ENCODE data around the gene PHLDB1.

Gene PHLDB1

DNA sequence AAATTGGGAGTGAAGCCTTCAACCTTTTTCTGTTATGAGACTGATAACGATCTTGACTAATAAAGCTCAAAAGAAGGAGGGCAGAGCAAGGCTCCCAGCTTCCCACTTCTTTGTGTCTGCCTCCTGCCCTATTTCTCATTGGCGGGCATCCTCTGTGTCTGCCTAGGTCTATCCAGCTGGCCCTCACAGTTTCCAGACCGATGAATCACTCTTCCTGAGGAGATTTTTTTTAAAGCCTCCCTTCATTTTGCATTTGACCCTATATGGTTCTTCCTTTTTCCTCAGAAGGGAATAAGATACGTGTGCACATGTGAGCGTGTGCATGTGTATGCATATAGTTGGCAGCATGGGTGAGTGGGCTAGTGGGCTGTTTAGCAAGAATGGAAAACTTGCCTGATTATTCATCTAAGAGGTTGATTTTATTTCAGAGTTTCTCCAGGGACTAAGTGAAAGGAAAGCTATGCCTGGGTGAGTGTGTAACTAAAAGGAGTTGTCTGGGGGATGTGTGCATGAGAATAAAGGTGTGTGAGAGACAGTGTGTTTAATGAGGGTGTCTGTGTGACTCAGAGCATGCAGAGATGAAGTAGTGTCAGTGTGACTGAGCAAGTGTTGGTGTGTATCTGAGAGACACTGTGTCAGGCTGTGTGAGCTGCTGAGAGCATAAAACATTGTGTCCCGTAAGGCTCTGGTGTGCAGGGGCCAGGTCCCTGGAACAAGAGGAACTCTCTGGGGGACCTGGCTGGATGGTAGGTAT, 12.2 kb downstream of the PHLDB1 start:
- intact Hi-C loops (cut with DNase I): no loop called here
- DNase-seq: peak in 16 of 42 donors; percentile 18 to 86 (median 58)

DNA sequence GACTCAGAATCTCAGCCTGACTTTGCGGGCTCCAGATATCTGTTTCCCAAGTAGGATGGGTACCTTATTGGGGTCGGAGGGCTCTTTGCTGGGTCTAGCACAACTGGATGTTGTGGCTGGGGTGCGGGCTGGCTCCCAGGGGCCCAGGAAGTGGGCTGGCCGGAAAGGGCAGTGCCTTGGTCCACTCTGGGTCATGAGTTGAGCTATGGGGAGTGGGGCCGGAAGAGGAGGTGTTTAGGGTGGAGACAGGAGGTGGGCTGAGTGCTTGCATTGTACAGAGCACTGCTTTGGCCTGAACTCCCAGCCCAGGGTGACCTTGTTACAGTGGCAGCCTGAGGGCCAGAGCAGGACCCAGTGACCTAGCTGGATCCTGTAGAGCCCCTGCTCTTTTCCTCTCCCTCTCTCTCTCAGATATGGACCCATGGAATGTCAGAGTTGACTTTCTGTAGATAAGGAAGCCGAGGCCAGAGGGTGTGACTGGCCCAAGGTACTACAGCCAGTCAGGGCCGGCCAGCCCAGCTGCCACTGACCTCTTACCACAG, 13.2 kb downstream of the PHLDB1 start:
- DNase-seq: peak in 3 of 42 donors; percentile 14 to 41 (median 17)
- intact Hi-C loops (cut with DNase I): no loop called here

DNA sequence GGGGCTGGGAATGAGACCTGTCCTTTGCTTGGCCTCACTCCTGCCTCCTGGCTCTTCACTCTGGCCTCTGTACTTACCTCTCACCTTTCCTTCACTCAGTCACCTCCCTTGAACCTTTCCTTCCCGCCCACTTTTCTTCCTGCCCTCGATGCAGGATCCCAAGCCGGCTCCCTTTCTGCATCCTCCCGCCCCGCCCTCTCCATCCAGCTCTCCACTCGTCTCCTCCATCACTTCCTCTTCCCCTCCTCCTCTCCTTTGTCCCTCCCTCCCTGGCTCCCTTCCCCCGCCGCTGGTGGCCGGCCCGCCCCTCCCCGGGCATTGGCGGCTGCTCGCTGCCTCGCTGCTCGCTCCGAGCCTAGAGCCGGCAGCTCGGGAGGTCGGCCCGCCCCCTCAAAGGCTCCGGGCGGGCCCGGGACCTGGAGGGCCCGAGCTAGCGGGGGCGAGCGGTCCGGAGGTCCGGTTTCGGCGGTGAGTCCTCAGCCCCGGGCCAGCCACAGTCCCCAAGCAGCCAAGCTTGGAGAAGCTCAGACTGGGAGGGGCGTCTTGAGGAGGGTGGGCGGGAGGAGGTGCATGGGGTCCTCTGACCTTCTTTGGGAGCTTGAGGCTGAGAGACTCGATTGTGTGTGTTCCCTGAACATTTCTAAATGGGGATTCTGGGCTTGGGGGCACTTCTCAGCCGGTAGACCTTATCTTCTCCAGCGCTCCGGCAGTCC, 13.8 kb downstream of the PHLDB1 start:
- intact Hi-C loops (cut with DNase I): no loop called here
- DNase-seq: peak; percentile 73 to 96 (median 88)

DNA sequence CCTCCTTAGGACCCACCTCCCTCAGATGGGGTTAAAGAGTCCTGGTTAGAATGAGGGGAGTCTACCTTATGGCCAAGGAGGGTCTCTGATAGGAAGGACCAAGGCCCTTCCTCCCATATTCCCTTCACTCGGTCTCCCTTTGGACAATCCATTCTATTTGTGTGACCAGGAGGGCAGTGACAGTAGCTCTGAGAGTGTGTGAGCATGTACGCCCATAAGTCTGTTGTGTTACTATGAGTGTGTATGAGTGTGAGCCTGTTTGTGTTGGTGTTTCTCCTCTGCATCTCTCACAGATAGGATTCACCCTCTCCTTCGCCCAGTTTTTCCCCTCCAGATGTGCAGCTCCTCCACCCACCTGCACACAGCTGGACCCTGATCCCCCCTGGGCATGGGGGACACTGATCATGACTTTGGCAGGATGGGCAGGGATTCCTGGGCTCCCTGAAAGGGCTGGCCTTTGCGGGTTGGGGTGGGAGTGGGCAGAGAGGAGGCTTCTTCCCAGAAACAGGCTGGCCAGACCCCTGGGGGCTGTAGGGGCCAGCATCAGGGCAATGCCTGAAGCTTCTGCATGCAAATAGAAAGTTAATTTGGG, 14.5 kb downstream of the PHLDB1 start:
- DNase-seq: peak in 2 of 42 donors; percentile 6 to 45
- intact Hi-C loops (cut with DNase I): no loop called here

DNA sequence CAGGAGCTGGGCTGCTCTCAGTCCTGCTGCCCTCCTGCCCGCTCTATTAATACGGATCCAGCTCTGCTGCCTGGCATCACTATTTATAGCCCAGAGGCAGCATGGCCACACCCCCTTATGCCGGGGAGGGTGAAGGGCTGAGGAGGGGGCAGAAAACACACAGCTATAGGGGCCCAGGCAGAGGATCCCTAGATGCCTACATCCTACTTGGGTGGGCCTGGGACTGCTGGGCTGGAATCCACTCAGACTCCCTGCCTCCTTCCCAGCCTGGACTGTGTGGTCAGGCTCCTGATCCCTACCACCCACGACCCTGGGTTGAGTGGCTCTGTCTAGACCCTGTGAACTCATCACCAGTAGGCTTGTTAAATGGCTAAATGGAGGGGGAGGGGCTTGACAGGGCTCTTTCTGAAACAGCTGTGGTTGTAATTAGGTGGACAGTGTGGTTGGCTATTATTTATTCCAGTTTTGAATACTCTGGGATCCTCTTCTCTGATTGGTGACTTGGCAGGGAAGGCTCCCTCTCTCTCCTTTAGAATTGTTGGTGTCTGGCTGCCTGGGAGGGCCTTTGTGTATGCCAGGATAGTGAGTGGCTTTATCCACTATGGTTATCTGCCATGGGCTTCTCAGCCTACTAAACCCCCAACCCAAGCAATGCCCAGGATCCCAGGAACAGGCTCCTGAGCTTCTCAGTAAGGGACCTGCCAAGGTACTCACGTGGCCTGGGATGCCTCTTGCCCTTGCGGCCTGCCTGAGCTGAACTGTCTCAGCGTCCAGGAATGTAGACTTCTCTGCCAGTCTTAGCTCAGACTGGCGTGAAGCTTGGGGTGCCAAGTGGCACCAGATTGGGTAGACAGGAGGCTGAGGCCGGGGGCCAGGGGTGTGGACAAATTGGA, 15.2 kb downstream of the PHLDB1 start:
- peak in 26 of 42 donors; percentile 38 to 82 (median 60) for DNase-seq
- intact Hi-C loops (cut with DNase I): no loop called here

DNA sequence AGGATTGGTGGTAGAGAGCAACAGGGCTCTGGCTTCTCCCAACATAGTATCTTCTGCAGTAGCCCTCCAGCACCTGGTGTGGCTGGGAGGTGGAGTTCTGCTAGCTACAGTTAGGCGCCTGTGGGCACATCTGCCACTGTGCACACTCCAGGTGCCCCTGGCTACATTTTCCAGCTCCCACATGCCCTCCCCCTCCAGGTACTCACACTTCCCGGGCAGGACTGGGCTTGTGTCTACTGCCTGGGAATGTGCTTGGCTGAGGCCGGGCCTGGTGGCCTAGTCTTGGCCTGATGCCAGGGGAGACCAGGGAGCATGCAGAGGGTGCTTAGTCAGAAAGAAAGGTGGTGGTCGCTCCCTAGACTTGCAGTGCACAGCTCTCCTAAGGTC, 15.8 kb downstream of the PHLDB1 start:
- intact Hi-C loops (cut with DNase I): no loop called here
- DNase-seq: peak in 1 of 42 donors; percentile 63

DNA sequence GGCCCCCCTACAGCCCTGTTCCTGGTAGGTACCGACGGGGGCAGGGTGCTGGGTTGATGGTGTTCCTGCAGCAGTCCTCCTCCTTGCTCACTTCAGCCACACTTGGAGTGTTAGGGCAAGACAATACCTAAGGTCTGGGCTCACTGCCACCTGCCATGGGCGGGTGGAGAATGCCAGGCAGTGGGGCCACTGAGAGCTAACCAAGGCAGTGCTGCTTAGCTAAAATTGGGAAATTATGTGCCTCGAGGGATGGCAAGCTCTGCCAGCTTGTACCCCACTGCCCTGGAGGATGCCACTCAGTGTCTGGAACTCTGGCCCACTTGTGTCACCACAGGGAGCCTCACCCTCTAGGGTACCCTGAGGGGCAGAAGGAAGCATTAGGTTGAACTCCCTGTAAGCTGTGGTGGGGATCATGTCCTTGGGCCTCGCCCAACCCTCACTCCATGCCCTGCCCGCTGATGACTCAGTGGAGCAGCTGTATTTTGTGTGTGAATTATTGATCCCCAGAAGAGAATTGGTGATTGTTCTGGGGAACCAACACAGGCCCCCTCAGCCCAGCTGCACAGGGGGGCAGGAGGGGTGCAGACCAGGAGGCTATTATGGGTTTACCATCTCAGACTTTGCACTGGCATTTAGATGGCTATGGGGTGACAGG, 17.7 kb downstream of the PHLDB1 start:
- peak in 29 of 42 donors; percentile 33 to 81 (median 60) for DNase-seq

DNA sequence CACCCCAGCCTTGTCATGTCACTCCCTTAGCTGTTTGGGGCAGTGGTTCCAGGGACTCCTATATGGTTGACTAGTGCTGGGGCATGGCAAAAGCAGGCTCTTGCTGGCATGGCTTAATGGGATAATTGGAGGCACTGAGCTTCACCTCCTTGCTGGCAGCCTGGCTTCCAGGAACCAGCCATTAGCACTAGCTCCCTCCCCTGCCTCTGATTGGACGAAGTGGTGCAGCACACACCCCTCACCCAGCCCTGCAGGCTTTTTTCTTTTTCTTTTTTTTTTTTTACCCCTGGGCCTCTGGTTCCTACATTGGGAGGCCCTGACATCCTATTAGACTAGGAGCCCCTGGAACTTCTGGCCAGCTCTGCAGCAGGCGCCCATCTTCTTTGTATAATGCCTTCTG, 18.6 kb downstream of the PHLDB1 start:
- peak in 4 of 42 donors; percentile 27 to 63 (median 40) for DNase-seq
- intact Hi-C loops (cut with DNase I): no loop called here

More for the DNA sequence above, 17.7 kb downstream of the PHLDB1 start:
- intact Hi-C loops (cut with DNase I): no loop called here

DNA sequence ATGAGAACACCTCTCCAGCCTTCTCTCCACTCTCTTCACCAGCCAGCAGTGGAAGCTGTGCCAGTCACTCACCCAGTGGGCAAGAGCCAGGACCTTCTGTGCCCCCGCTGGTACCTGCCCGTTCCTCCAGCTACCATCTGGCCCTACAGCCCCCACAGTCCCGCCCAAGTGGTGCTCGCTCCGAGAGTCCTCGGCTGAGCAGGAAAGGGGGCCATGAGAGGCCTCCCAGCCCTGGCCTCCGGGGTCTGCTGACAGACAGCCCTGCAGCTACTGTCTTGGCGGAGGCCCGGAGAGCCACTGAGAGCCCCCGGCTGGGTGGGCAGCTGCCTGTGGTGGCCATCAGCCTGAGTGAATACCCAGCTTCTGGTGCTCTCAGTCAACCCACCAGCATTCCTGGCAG, 20.2 kb downstream of the PHLDB1 start:
- DNase-seq: no peak
- intact Hi-C loops (cut with DNase I): no loop called here

DNA sequence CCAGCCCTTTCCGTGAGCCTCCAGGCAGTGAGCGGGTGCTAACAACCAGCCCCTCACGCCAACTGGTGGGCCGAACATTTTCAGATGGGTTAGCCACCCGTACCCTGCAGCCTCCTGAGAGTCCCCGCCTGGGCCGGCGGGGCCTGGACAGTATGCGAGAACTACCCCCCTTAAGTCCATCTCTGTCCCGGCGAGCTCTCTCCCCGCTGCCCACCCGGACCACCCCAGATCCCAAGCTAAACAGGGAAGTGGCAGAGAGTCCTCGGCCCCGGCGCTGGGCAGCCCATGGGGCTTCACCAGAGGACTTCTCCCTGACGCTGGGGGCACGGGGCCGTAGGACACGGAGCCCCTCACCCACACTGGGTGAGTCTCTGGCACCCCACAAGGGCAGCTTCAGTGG, 20.6 kb downstream of the PHLDB1 start:
- no peak for DNase-seq

DNA sequence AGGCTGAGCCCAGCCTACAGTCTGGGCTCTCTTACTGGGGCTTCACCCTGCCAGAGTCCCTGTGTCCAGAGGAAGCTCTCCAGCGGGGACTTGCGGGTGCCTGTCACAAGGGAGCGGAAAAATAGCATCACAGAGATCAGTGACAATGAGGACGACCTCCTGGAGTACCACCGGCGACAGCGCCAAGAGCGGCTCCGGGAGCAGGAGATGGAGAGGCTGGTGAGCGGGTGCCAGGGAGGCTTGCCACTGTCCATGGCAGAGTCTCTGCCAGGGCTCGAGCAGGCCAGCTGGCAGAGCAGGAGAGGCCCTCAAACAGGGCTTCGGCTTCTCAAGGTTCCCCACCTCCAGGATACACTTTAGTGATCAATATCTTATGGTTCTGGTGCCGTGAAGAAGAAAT, 21.0 kb downstream of the PHLDB1 start:
- intact Hi-C loops (cut with DNase I): no loop called here
- peak in 33 of 42 donors; percentile 41 to 90 (median 66) for DNase-seq

More for the DNA sequence above, 20.6 kb downstream of the PHLDB1 start:
- intact Hi-C loops (cut with DNase I): no loop called here

DNA sequence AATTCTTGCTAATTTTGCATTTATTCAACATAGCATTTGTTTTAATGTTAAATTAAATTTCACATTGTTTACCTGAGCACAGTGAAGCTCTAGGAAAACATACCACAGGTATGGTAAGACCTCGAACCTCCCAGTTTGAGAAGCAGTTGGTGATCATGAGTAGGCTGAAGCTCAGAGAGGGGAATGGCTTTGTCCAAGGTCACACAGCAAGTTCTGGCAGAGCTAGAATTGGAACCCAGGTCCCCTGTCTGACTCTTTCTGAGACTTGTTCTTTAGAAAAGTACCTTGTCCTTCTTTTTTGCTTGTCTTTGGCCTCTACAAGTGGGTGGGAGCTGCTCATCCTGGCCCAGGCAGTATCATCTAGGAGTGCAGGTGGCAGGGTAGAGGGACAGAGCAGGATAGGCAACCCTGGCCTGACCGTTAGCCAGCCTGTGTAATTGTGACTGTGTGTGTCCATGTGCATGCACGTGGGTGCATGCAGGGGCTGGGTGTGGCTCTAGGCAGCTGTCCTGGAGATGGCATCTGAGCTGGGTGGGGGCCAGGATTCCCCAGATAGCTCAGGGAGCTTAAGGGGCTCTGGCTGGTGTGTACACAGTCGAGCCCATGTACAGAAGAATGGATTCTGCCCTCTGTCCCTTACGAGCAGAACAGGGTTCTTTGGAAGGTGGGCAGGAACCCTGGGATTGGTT, 21.6 kb downstream of the PHLDB1 start:
- DNase-seq: no peak
- intact Hi-C loops (cut with DNase I): no loop called here

DNA sequence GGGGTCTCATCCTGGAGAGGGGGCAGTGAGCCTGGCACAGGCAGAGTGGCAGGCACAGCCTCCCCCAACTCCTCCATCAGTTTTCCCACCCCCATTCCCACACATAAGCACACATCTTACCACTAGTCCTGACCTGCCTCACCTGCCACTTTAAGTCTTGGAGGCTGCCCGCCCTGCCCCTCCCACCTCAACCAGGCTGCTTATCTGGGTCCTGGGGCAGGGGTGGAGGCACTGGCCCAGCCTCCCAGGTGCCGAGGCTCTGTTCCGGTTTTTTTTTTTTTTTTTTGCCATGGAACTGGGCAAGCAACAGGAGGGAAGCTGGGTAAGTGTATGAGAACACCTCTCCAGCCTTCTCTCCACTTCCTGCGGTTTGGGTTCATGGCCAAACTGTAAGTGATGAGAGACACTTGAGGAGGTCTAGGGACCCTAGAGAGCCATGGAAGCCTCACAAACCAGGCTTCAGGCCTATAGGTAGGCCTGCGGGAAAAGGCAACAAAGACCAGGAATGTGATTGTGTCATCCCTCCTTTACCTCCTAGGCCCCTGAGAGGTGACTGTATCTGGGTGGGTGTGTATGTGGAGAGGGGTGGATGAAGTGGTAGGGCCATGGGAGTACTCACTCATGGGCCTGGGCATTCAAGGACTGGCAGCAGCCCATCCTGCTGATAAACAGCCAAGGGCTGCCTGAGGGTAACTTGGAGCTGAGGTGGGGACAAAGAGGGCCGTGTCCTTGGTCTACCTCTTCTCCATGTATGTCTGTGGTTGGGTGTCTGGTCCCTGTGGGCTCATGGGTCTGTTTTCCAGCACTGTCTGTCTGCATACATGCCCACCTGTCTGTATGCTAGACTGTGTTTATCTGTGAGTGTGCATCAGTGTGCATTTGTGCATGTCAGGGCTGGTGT, 22.6 kb downstream of the PHLDB1 start:
- DNase-seq: no peak
- intact Hi-C loops (cut with DNase I): no loop called here

DNA sequence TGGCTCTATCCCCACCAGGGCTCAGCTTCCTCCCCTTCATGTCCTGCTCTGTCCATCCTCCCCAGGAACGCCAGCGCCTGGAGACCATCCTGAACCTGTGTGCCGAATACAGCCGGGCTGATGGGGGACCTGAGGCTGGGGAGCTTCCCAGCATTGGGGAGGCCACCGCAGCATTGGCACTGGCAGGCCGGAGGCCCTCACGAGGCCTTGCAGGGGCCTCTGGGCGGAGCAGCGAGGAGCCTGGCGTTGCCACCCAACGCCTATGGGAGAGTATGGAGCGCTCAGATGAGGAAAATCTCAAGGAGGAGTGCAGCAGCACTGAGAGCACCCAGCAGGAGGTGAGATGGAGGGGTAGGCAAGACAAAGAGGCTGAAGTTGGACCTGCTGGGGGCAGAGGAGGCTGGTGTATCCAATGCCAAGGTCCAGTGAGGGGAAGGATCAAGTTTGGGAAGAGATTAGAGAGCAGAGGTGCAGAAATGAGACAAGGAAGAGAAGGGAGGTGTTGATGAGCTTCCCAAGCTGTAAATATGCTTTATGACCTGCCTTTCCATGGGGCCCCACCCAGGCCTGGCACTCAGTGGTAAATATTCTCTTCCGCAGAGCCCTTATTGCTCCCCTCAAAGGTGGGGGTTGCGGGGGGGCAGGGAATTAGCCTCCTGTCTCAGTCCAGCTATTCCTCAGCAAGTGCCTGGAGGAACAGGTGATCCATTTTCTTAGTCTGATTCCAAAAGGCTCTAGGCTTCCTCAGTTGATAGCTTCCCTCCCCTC, 23.9 kb downstream of the PHLDB1 start:
- no peak for DNase-seq
- intact Hi-C loops (cut with DNase I): no loop called here

DNA sequence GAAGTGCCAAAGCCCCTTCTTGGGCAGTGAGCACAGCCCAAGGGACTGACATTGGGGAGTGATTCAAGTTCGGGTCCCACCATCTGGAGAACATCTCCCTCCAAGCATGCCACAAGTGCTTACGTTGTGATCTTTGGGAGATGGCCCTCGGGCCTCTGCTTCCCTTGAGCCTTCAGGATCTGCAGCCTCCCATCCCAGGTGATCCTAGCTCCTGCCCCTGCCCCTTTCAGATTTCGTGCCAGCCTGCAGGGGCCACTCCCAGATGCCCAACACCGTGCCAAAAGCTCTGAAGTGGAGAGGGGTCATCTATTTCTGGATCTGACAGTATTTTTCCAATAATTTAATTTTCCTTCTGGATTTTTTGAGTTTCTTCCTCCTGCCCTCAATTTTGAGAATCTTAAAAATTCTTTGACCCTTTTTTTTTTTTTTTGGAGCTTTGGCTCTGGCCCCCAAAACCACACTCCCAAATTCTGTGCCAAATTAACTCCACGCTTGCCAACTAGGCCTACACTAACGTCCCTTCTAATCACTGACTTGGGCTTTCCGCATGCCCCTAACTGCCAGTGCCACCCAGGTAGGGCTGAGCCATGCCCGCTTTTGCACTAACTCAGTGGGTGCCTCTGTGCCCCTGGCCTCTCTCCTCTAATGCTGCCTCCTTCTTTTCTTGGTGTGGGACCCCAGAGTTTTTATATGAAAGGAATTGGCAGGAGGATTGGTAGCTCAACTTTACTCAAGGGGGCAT, 25.3 kb downstream of the PHLDB1 start:
- intact Hi-C loops (cut with DNase I): no loop called here

More for the DNA sequence above, 25.3 kb downstream of the PHLDB1 start:
- DNase-seq: no peak

Measured in head of caudate nucleus (tissue), 42 donors.